PC-9 (cell line): ENCODE measurements around the gene CCBE1.

ENCODE experiments used
- EZH2 ChIP-seq: fragments of 200-600 bp; sonication (generic); IDR thresholded peaks from 2 replicates; pipeline ENCODE4 v1.8.0; 2017; ENCODE audit warnings: antibody characterized with exemption, low read depth
- TF ChIP-seq, protein P1 (sequence below): fragments of 200-600 bp; sonication (generic); conservative IDR thresholded peaks from 2 replicates; pipeline ENCODE4 v1.6.1; 2017; ENCODE audit warnings: mixed run types, antibody characterized with exemption, mild to moderate bottlenecking, moderate library complexity

DNA sequence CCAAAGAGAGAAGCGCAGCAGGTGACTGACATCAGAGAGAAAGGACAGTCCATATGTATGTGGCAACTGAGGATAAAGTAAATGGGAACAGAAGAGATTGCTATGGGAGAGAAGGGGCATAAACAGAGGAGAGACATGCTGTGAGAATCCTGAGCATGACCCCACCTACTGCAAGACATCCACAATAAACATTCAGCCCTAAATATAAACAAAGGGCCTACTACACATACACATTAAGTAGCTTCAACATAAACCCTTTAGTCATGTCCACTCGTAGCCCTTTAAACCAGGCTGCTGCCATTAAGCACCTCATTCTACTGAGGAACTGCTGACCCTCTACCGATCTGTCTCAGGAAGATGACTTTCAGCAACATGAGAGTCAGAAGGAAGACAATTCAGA, 32.9 kb downstream of the CCBE1 start:
- TF ChIP-seq, protein P1, sequence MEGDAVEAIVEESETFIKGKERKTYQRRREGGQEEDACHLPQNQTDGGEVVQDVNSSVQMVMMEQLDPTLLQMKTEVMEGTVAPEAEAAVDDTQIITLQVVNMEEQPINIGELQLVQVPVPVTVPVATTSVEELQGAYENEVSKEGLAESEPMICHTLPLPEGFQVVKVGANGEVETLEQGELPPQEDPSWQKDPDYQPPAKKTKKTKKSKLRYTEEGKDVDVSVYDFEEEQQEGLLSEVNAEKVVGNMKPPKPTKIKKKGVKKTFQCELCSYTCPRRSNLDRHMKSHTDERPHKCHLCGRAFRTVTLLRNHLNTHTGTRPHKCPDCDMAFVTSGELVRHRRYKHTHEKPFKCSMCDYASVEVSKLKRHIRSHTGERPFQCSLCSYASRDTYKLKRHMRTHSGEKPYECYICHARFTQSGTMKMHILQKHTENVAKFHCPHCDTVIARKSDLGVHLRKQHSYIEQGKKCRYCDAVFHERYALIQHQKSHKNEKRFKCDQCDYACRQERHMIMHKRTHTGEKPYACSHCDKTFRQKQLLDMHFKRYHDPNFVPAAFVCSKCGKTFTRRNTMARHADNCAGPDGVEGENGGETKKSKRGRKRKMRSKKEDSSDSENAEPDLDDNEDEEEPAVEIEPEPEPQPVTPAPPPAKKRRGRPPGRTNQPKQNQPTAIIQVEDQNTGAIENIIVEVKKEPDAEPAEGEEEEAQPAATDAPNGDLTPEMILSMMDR, result no peak
- no peak for TF ChIP-seq EZH2
